D721Med (cell line): Measurements from ENCODE around the gene COMMD8.

ENCODE experiments used
- DNase-seq: peaks from one replicate; pipeline ENCODE4 v3.0.0; 2011; ENCODE audit warnings: low spot score; ENCODE audit not compliant: insufficient read length
- FAIRE-seq: peaks from 2 replicates; lab custom pipeline; 2011; peaks lifted over from hg19 to GRCh38; lab: Jason Lieb, UNC
- TF ChIP-seq, protein P1 (sequence below): IDR thresholded peaks from 2 replicates; pipeline ENCODE4 v1.5.1; 2012; ENCODE audit warnings: mild to moderate bottlenecking, control low read depth; ENCODE audit not compliant: insufficient read depth; ENCODE audit errors: missing control alignments

The COMMD8 gene

DNA sequence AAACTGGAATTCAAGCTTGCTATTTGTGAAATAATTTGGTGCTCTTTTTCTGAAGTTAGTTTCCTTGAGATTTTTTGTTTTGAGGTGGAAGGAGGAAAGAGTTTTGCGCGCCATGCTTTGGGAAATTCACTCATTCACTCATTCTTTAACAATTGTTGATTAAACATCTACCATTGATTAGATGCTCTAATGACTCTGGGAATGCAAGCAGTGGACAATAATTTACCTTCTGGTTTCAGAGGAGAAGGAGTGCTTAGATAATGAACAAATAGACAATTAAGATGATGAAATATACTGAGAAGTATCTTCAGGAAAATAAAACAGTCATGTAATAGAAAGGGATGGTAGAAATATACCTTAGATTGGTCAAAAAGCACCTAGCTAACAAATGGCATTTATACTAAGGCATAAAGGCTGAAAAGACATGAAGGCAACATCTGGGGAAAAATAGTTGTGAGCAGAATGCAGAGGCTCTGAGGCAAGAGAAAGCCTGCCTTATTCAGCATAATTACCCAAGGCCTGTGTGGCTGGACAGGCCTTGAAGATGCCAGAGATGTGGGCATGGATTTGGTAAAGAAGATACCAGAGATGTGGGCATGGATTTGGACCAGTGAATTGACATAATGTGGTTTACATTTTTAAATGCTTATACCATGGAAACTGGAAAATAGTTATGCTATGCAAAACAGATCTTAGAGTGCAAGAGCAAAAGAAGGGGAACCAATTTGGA is 2.7 kb upstream of the COMMD8 start:
- no peak for FAIRE-seq
- DNase-seq: no peak

DNA sequence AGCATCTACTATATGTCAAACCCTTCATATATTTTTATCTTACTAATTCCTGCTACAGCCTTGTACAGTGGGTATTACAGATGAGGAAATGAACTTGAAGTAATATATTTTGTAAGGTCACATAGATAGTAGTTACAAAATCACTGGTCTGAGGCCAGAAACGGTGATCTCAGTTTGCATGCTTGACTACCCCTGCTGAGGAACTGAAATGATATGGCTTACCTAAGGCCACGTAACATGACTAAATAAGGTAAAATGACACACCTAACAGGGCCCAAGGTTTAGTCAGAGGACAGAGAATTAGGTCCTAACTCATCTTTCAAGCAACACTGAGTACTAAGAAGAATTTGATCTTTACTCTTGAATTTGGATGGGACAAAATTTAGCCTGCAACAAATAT is 1.5 kb upstream of the COMMD8 start:
- DNase-seq (no peak), FAIRE-seq (no peak)
- TF ChIP-seq, protein P1, sequence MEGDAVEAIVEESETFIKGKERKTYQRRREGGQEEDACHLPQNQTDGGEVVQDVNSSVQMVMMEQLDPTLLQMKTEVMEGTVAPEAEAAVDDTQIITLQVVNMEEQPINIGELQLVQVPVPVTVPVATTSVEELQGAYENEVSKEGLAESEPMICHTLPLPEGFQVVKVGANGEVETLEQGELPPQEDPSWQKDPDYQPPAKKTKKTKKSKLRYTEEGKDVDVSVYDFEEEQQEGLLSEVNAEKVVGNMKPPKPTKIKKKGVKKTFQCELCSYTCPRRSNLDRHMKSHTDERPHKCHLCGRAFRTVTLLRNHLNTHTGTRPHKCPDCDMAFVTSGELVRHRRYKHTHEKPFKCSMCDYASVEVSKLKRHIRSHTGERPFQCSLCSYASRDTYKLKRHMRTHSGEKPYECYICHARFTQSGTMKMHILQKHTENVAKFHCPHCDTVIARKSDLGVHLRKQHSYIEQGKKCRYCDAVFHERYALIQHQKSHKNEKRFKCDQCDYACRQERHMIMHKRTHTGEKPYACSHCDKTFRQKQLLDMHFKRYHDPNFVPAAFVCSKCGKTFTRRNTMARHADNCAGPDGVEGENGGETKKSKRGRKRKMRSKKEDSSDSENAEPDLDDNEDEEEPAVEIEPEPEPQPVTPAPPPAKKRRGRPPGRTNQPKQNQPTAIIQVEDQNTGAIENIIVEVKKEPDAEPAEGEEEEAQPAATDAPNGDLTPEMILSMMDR: no peak

More for the DNA sequence above, 2.7 kb upstream of the COMMD8 start:
- TF ChIP-seq, protein P1: no peak

DNA sequence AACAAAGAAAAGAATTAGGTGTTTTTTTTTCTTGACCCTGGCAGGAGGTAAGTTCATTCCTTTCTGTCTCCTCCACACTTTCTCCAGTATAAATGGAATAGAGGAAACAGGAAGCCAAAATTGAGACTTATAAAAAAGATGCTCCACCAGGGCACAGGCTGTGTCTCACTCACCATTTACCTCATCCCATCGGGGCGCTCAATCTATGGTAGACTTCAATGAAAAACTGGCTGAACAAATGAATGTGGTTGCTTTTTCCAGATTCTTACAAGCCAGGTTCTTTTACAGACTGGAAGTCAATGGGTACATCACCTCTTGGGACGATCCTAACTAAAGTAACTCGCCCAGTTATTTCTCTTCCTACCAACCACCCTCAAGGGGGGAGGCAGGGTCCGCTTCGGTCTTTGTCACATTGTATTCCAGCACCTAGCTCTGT is 685 bp downstream of the COMMD8 start:
- FAIRE-seq (no peak), DNase-seq (no peak)
- TF ChIP-seq, protein P1: no peak

DNA sequence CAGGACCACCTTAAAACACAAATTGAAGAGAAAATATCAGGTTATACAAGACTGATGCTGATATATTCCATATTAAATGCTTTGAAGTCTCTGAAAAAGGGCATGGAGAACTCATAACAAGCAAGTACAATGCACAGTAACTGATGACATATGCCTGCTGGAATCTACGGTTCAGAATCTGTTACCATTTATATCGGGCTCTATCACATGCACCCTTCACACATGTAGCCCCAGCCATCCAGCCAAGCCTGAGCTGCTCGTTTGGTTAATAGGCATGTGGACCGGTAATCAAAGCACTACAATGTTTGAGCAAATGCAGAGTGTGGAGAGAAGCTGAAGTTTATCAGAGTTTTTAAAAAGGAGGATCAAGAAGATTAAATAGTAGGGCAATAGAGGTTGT is 11.8 kb downstream of the COMMD8 start:
- no peak for DNase-seq
- TF ChIP-seq, protein P1: no peak
- no peak for FAIRE-seq

DNA sequence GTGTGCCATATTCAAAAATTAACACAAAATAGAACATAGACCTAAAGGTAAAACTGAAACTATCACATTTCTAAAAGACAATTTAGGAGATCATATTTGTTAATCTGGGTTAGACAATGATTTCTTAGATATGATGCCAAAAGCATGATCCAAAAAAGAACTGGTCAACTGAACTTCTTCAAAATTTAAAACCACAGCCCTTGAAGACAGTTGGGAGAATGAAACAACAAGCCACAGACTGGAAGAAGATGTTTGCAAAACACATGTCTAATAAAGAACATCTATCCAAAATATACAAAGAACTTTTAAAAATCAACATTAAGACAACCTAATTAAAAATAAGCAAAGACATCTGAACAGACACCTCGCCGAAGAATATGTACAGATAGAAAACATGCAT is 19.5 kb downstream of the COMMD8 start:
- FAIRE-seq: no peak
- TF ChIP-seq, protein P1: no peak

DNA sequence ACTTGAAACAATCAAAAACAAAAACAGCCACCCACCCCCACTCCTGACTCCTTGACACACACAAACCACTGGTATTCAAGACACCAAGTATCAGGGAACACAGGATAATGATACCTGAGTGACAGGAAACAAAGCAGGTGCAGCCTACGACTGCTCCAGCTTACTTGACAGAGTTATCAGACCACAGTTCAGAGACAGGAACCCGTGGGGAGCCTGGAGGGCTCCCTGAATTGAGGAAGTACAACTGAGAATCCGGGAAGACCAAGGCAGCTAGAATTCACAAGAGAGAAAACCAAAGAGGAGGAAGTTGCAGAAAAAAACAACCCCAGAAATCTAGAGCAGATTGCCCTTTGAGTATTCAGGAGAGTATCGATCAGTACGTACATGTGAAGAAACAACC is 20.5 kb downstream of the COMMD8 start:
- TF ChIP-seq, protein P1: no peak
- FAIRE-seq (no peak), DNase-seq (no peak)

More for the DNA sequence above, 19.5 kb downstream of the COMMD8 start:
- no peak for DNase-seq

DNA sequence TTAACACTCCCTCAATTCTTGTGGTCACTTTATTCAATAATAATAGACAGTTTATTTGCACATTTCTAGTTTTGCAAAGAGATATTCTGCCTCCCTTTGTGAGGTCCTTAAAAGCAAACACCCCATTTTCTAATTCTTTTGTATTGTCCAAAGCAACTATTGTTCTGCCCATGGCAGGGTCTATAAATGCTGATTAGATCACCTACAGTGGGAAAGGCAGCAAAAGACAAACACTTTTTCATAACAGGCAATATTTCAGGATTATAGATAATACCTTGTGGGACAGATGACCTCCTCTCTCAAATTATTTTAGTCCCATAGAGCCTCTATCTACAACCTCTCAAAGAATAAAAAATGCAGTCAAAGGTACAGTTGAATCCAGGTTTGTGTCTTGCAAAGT is 28.6 kb downstream of the COMMD8 start:
- TF ChIP-seq, protein P1: no peak
- no peak for FAIRE-seq
- DNase-seq: no peak
